WTC11 (cell line): Measurements from ENCODE around the gene MYL6B. TPM values are rescaled to one million over a fixed set of nuclear protein-coding genes. Genes with fewer than 3 reads are reported as not detected.
A peak's percentile ranks its signal among the peaks of the same experiment; 100 is the strongest.

Source experiments
- ATAC-seq: fragments of 200-7000 bp; cut with Tn5 transposase; 2 replicates; pipeline ENCODE4 v1.10.0; 2021; ENCODE audit warnings: mild to moderate bottlenecking, moderate library complexity
- CTCF ChIA-PET: fragments of 300-600 bp; sonication (Branson Sonifier 250); formaldehyde crosslinking; loops from one replicate; lab custom pipeline; 2021; ENCODE audit warnings: antibody characterized with exemption; lab: Charles Lee
- POLR2A ChIA-PET: fragments of 350-600 bp; sonication (Branson Sonifier 250); formaldehyde crosslinking; loops from one replicate; lab custom pipeline; 2021; ENCODE audit warnings: antibody characterized with exemption; lab: Charles Lee
- DNase-seq: peaks from one replicate; pipeline ENCODE4 v3.0.0; 2021; ENCODE audit warnings: low spot score
- H3K27ac Mint-ChIP-seq: 2 replicates; pipeline ENCODE4 v1.8.0; 2021; ENCODE audit warnings: mixed read lengths
- H3K27me3 Mint-ChIP-seq: 2 replicates; pipeline ENCODE4 v1.8.0; 2021; ENCODE audit warnings: low read depth, mild to moderate bottlenecking, moderate library complexity, mixed read lengths
- H3K36me3 Mint-ChIP-seq: 2 replicates; pipeline ENCODE4 v1.8.0; 2021; ENCODE audit warnings: mixed read lengths
- H3K4me1 Mint-ChIP-seq: 2 replicates; pipeline ENCODE4 v1.8.0; 2022; ENCODE audit warnings: mixed read lengths
- H3K4me3 Mint-ChIP-seq: 2 replicates; pipeline ENCODE4 v1.8.0; 2021; ENCODE audit warnings: mild to moderate bottlenecking, moderate library complexity, mixed read lengths
- H3K9me3 Mint-ChIP-seq: 2 replicates; pipeline ENCODE4 v1.8.0; 2021; ENCODE audit warnings: mixed read lengths
- GABPB1 ChIP-seq: sonication (generic); formaldehyde crosslinking; IDR thresholded peaks from 2 replicates; pipeline ENCODE4 v1.8.1; 2023; ENCODE audit warnings: mild to moderate bottlenecking, missing genetic modification reagents
- IRF2 ChIP-seq: sonication (generic); formaldehyde crosslinking; IDR thresholded peaks from 2 replicates; pipeline ENCODE4 v1.8.0; 2022; ENCODE audit warnings: low read depth, missing genetic modification reagents, borderline replicate concordance
- MXD4 ChIP-seq: fragments of 250-450 bp; sonication (Bioruptor Pico); IDR thresholded peaks from 2 replicates; pipeline ENCODE4 v1.8.0; 2021; ENCODE audit warnings: mild to moderate bottlenecking, moderate library complexity, borderline replicate concordance
- NR3C1 ChIP-seq: sonication (generic); formaldehyde crosslinking; conservative IDR thresholded peaks from 2 replicates; pipeline ENCODE4 v1.8.1; 2023; ENCODE audit warnings: low read depth, mild to moderate bottlenecking, missing genetic modification reagents
- SMAD3 ChIP-seq: sonication (generic); formaldehyde crosslinking; IDR thresholded peaks from 2 replicates; pipeline ENCODE4 v1.8.0; 2022; ENCODE audit warnings: missing genetic modification reagents, mild to moderate bottlenecking, borderline replicate concordance
- SMAD4 ChIP-seq: sonication (generic); formaldehyde crosslinking; IDR thresholded peaks from 2 replicates; pipeline ENCODE4 v1.8.0; 2022; ENCODE audit warnings: mild to moderate bottlenecking, missing genetic modification reagents
- TP53 ChIP-seq: sonication (generic); formaldehyde crosslinking; IDR thresholded peaks from 2 replicates; pipeline ENCODE4 v1.8.1; 2023; ENCODE audit warnings: mild to moderate bottlenecking, missing genetic modification reagents
- ZNF138 ChIP-seq: sonication (generic); formaldehyde crosslinking; conservative IDR thresholded peaks from 2 replicates; pipeline ENCODE4 v1.8.1; 2022; ENCODE audit warnings: mild to moderate bottlenecking, moderate library complexity, missing genetic modification reagents
- total RNA-seq: library from RNA; stranded (reverse); gene quantifications from 3 replicates; pipeline ENCODE4 v1.2.3, GENCODE V29; 2021
- TF ChIP-seq, protein P1 (sequence below): sonication (generic); formaldehyde crosslinking; IDR thresholded peaks from 2 replicates; pipeline ENCODE4 v1.8.0; 2023; ENCODE audit warnings: missing genetic modification reagents
- TF ChIP-seq, protein P2 (sequence below): sonication (generic); formaldehyde crosslinking; IDR thresholded peaks from 2 replicates; pipeline ENCODE4 v1.8.1; 2022; ENCODE audit warnings: low read depth, missing genetic modification reagents, borderline replicate concordance
- TF ChIP-seq, protein P3 (sequence below): sonication (generic); formaldehyde crosslinking; IDR thresholded peaks from 2 replicates; pipeline ENCODE4 v1.8.0; 2022; ENCODE audit warnings: mild to moderate bottlenecking, missing genetic modification reagents
- TF ChIP-seq, protein P4 (sequence below): sonication (generic); formaldehyde crosslinking; conservative IDR thresholded peaks from 2 replicates; pipeline ENCODE4 v1.8.1; 2022; ENCODE audit warnings: mild to moderate bottlenecking, missing genetic modification reagents
- TF ChIP-seq, protein P5 (sequence below): sonication (generic); formaldehyde crosslinking; IDR thresholded peaks from 2 replicates; pipeline ENCODE4 v1.8.1; 2022; ENCODE audit warnings: low read depth, mild to moderate bottlenecking, moderate library complexity, missing genetic modification reagents, borderline replicate concordance
- TF ChIP-seq, protein P6 (sequence below): sonication (generic); formaldehyde crosslinking; IDR thresholded peaks from 2 replicates; pipeline ENCODE4 v1.8.1; 2023; ENCODE audit warnings: mild to moderate bottlenecking, missing genetic modification reagents, moderate library complexity
- TF ChIP-seq, protein P7 (sequence below): fragments of 250-450 bp; sonication (Bioruptor Pico); IDR thresholded peaks from 2 replicates; pipeline ENCODE4 v1.8.0; 2021; ENCODE audit warnings: mild to moderate bottlenecking

Gene MYL6B
- total RNA-seq, 1 experiment from 2014 or later = 173 TPM

DNA sequence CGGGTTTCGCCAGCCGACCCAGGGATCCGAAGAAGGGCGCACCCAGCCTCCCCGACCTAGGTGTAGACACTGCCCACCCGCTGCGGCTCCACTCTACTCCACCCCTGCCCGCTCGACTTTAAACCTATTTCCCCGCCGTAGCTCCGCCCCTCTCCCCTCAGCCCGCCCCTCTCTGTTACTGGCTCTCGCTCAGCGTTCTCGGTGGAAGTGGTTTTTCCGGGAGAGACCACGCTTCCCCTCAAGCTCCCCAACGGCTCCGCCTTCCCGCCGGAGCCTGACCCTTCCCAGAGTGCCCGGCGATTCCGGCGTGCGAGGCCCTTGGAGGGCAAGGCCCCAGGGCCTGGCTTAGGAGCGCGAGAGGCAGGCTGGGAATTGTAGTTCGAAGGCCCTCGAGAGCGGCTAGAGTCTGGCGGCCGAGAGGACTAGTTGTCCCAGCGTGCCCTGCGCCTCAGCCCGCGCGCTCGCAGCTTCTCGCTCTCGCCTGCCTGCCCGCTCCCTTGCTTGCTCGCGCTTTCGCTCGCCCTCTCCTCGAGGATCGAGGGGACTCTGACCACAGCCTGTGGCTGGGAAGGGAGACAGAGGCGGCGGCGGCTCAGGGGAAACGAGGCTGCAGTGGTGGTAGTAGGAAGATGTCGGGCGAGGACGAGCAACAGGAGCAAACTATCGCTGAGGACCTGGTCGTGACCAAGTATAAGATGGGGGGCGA lies 48.1 kb upstream of the MYL6B start, which contains the start of gene PA2G4 (continued):
- TF ChIP-seq, protein P1, sequence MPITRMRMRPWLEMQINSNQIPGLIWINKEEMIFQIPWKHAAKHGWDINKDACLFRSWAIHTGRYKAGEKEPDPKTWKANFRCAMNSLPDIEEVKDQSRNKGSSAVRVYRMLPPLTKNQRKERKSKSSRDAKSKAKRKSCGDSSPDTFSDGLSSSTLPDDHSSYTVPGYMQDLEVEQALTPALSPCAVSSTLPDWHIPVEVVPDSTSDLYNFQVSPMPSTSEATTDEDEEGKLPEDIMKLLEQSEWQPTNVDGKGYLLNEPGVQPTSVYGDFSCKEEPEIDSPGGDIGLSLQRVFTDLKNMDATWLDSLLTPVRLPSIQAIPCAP = no peak
- TF ChIP-seq SMAD4 (no peak), MXD4 (CRISPR knock-in tag) (no peak), NR3C1 (no peak)
- TF ChIP-seq, all 79 proteins: peak for 25

DNA sequence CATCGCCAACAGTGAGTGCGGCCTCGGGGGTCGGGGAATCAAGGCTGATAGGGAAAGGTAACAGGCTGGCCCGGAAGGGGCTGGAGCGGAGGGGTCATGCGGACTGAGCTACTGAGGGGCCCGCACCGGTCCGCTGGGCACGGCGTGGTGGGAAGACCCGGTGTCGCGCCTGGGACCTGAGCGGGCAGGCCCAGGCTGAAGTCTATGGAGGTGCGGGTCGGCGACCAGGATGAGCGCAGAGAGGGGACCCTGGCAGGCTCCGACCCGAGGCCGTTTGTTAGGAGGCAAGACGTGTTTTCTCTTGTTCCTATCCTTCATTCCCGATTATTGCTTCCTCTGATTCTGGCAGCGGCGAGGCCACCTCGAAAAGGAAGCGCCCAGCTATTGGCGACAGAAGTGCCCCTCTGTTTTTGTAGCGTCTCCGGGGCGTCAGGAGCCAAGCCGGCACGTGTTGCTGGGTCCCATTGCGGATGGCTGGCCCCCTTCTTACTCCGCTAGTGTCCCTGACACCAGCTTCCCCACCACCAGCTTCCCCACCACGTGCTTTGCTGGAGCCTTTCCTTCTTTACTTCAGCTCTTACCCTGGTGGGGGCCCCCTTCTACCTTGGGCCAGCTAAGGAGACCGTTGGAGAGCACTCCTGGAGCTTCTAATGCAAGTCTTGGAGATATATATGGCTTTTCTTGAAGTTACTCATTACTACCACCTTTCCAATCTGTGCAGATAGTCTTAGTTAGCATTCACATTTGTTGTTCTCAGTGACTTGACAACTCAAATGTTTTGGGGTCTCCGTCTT lies 47.4 kb upstream of the MYL6B start:
- Mint-ChIP-seq H3K9me3 (no peaks in the 10 kb centered on the region), H3K36me3 (peaks cover 61% of the 10 kb centered on the region), H3K4me3 (peak overlapping the region; percentile 90), H3K4me1 (peaks cover 24% of the 10 kb centered on the region), H3K27me3 (no peaks in the 10 kb centered on the region), H3K27ac (peak overlapping the region; percentile 86)
- CTCF ChIA-PET = interaction anchor here (0.6 to 2.2 kb wide), 20 partner anchors 13 to 532 kb away, joined by 3 to 36 read pairs (median 6); partner anchors contain the start of genes ANKRD52, CNPY2, ERBB3 and ESYT1
- peak; percentile 26 for DNase-seq
- POLR2A ChIA-PET = interaction anchor here (0.6 to 2.2 kb wide), 20 partner anchors 10 to 375 kb away, joined by 3 to 34 read pairs (median 6); partner anchors contain the start of genes CNPY2, ERBB3, ESYT1 and PYM1
- TF ChIP-seq TP53 (CRISPR knock-in tag) (0 out of 2 replicates have a peak, but pooled peaks have one; percentile 15), SMAD3 (CRISPR knock-in tag) (peak; percentile 12; the same call in 1 of the 2 replicates), ZNF138 (CRISPR knock-in tag) (no peak), IRF2 (CRISPR knock-in tag) (0 out of 2 replicates have a peak, but pooled peaks have one; percentile 4), GABPB1 (CRISPR knock-in tag) (0 out of 2 replicates have a peak, but pooled peaks have one; percentile 5)
- TF ChIP-seq, protein P2, sequence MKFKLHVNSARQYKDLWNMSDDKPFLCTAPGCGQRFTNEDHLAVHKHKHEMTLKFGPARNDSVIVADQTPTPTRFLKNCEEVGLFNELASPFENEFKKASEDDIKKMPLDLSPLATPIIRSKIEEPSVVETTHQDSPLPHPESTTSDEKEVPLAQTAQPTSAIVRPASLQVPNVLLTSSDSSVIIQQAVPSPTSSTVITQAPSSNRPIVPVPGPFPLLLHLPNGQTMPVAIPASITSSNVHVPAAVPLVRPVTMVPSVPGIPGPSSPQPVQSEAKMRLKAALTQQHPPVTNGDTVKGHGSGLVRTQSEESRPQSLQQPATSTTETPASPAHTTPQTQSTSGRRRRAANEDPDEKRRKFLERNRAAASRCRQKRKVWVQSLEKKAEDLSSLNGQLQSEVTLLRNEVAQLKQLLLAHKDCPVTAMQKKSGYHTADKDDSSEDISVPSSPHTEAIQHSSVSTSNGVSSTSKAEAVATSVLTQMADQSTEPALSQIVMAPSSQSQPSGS (CRISPR knock-in tag) = no peak
- TF ChIP-seq, protein P3, sequence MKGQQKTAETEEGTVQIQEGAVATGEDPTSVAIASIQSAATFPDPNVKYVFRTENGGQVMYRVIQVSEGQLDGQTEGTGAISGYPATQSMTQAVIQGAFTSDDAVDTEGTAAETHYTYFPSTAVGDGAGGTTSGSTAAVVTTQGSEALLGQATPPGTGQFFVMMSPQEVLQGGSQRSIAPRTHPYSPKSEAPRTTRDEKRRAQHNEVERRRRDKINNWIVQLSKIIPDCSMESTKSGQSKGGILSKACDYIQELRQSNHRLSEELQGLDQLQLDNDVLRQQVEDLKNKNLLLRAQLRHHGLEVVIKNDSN = peak; percentile 53; the same call in 1 of the 2 replicates
- TF ChIP-seq, protein P4, sequence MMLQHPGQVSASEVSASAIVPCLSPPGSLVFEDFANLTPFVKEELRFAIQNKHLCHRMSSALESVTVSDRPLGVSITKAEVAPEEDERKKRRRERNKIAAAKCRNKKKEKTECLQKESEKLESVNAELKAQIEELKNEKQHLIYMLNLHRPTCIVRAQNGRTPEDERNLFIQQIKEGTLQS (CRISPR knock-in tag) = no peak
- TF ChIP-seq, protein P5, sequence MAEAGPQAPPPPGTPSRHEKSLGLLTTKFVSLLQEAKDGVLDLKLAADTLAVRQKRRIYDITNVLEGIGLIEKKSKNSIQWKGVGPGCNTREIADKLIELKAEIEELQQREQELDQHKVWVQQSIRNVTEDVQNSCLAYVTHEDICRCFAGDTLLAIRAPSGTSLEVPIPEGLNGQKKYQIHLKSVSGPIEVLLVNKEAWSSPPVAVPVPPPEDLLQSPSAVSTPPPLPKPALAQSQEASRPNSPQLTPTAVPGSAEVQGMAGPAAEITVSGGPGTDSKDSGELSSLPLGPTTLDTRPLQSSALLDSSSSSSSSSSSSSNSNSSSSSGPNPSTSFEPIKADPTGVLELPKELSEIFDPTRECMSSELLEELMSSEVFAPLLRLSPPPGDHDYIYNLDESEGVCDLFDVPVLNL (CRISPR knock-in tag) = 0 out of 2 replicates have a peak, but pooled peaks have one; percentile 5
- TF ChIP-seq, protein P6, sequence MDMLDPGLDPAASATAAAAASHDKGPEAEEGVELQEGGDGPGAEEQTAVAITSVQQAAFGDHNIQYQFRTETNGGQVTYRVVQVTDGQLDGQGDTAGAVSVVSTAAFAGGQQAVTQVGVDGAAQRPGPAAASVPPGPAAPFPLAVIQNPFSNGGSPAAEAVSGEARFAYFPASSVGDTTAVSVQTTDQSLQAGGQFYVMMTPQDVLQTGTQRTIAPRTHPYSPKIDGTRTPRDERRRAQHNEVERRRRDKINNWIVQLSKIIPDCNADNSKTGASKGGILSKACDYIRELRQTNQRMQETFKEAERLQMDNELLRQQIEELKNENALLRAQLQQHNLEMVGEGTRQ (CRISPR knock-in tag) = 0 out of 2 replicates have a peak, but pooled peaks have one; percentile 22
- TF ChIP-seq, protein P7, sequence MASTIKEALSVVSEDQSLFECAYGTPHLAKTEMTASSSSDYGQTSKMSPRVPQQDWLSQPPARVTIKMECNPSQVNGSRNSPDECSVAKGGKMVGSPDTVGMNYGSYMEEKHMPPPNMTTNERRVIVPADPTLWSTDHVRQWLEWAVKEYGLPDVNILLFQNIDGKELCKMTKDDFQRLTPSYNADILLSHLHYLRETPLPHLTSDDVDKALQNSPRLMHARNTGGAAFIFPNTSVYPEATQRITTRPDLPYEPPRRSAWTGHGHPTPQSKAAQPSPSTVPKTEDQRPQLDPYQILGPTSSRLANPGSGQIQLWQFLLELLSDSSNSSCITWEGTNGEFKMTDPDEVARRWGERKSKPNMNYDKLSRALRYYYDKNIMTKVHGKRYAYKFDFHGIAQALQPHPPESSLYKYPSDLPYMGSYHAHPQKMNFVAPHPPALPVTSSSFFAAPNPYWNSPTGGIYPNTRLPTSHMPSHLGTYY (CRISPR knock-in tag) = 0 out of 2 replicates have a peak, but pooled peaks have one; percentile 44
- peak; percentile 1 for ATAC-seq
